HG03342 (cell line): ENCODE results near the gene CAMK2A.

Source experiments
- ATAC-seq: cut with Tn5 transposase; IDR thresholded peaks from one replicate; pipeline ENCODE4 v1.9.1; 2021; ENCODE audit warnings: mild to moderate bottlenecking, moderate library complexity; ENCODE audit not compliant: unreplicated experiment

Gene CAMK2A

GRCh38 chr5:150173161-150173560 is 116.4 kb downstream of the CAMK2A start:
- ATAC-seq: no peak

GRCh38 chr5:150172556-150172955 is 117.0 kb downstream of the CAMK2A start:
- no peak for ATAC-seq

GRCh38 chr5:150172145-150172544 is 117.4 kb downstream of the CAMK2A start:
- ATAC-seq: no peak
